Hair follicular keratinocyte (primary cell): ENCODE results near the gene COLGALT1. TPM values are rescaled to one million over a fixed set of nuclear protein-coding genes. Genes with fewer than 3 reads are reported as not detected.

Experiments used
- total RNA-seq: library from RNA; depleted of rRNA; stranded (reverse); fragments of >200 nt; gene quantifications from 2 replicates; pipeline ENCODE4 v1.2.3, GENCODE V29; 2015

The COLGALT1 gene
- 92.9 and 107 TPM in 2 replicates for total RNA-seq

GRCh38 chr19:17555480-17555928, at the start of gene COLGALT1:
Gene COLGALT1, plus strand, starts transcription at chr19:17555649. Its CDS starts 65 bp downstream, at chr19:17555714.

Other genes with a start within 250 kb of the COLGALT1 start
- 46.9 and 81.8 TPM in 2 replicates for gene MRPL34, start 249.8 kb upstream of the COLGALT1 start, total RNA-seq
- gene DDA1, start 246.1 kb upstream of the COLGALT1 start, total RNA-seq: 17.1 and 31.0 TPM in 2 replicates
- 1.3 and 3.9 TPM in 2 replicates for gene ANO8, start 220.8 kb upstream of the COLGALT1 start, total RNA-seq
- 22.2 and 32.7 TPM in 2 replicates for gene GTPBP3, start 218.1 kb upstream of the COLGALT1 start, total RNA-seq
- not detected in 2 replicates for gene PLVAP, start 178.3 kb upstream of the COLGALT1 start, total RNA-seq
- not detected in 2 replicates for gene CCDC194, start 161.5 kb upstream of the COLGALT1 start, total RNA-seq
- gene BST2, start 150.0 kb upstream of the COLGALT1 start, total RNA-seq: 0.08 and 0.47 TPM in 2 replicates
- 62.6 and 85.3 TPM in 2 replicates for gene MVB12A, start 135.6 kb upstream of the COLGALT1 start, total RNA-seq
- not detected in 2 replicates for gene TMEM221, start 107.0 kb upstream of the COLGALT1 start, total RNA-seq
- not detected in 2 replicates for gene NXNL1, start 94.7 kb upstream of the COLGALT1 start, total RNA-seq
- gene SLC27A1, start 85.1 kb upstream of the COLGALT1 start, total RNA-seq: 8.1 and 21.4 TPM in 2 replicates
- gene PGLS, start 44.0 kb upstream of the COLGALT1 start, total RNA-seq: 90.5 and 110 TPM in 2 replicates
- gene UNC13A, start 132.7 kb downstream of the COLGALT1 start, total RNA-seq: 0.04 and 0.55 TPM in 2 replicates
- gene MAP1S, start 163.8 kb downstream of the COLGALT1 start, total RNA-seq: 22.2 and 25.0 TPM in 2 replicates
- gene FCHO1, start 195.8 kb downstream of the COLGALT1 start, total RNA-seq: 1.4 and 3.7 TPM in 2 replicates
- 8.0 and 13.7 TPM in 2 replicates for gene B3GNT3, start 239.5 kb downstream of the COLGALT1 start, total RNA-seq